HepG2 (cell line): ENCODE data around the gene REST. TPM values are rescaled to one million over a fixed set of nuclear protein-coding genes. Genes with fewer than 3 reads are reported as not detected.

Source experiments
- CREM ChIP-seq, 2 experiments: sonication (generic) in 1 of 2; formaldehyde crosslinking in 1 of 2; IDR thresholded peaks; 2 replicates each; pipeline versions ENCODE4 v1.4.0 to v1.6.1; 2016 to 2020; ENCODE audit warnings: antibody characterized with exemption in 1 of 2, mild to moderate bottlenecking in 1 of 2, missing genetic modification reagents in 1 of 2
- CSRNP1 ChIP-seq: sonication (generic); formaldehyde crosslinking; IDR thresholded peaks from 2 replicates; pipeline ENCODE4 v1.8.1; 2023; ENCODE audit warnings: mild to moderate bottlenecking, missing genetic modification reagents
- FOXJ3 ChIP-seq: sonication (generic); formaldehyde crosslinking; IDR thresholded peaks from 2 replicates; pipeline ENCODE4 v1.4.0; 2020; ENCODE audit warnings: missing genetic modification reagents, mild to moderate bottlenecking, borderline replicate concordance
- GABPA ChIP-seq, 2 experiments: IDR thresholded peaks; 2 replicates each; pipeline ENCODE4 v1.6.1; 2011 to 2016; ENCODE audit warnings: low read depth in 2 of 2, low read length in 1 of 2, missing biosample characterization in 1 of 2, missing genetic modification characterization in 1 of 2
- HINFP ChIP-seq: sonication (generic); formaldehyde crosslinking; IDR thresholded peaks from 2 replicates; pipeline ENCODE4 v1.4.0; 2020; ENCODE audit warnings: low read depth, mild to moderate bottlenecking, missing genetic modification reagents
- HNRNPK ChIP-seq: fragments of 200-400 bp; formaldehyde crosslinking; IDR thresholded peaks from 2 replicates; pipeline ENCODE4 v1.6.1; 2018; ENCODE audit warnings: low read length, low read depth, moderate library complexity, mild to moderate bottlenecking; ENCODE audit not compliant: poor library complexity, severe bottlenecking
- JUNB ChIP-seq: sonication (generic); formaldehyde crosslinking; IDR thresholded peaks from 2 replicates; pipeline ENCODE4 v1.8.0; 2022; ENCODE audit warnings: missing genetic modification reagents, mild to moderate bottlenecking, borderline replicate concordance
- KAT7 ChIP-seq: IDR thresholded peaks from 2 replicates; pipeline ENCODE4 v1.6.1; 2018; ENCODE audit warnings: borderline replicate concordance, missing compliant biosample characterization
- NCOA2 ChIP-seq: sonication (generic); formaldehyde crosslinking; IDR thresholded peaks from 2 replicates; pipeline ENCODE4 v1.8.0; 2022; ENCODE audit warnings: inconsistent platforms
- REL ChIP-seq: sonication (generic); formaldehyde crosslinking; conservative IDR thresholded peaks from 2 replicates; pipeline ENCODE4 v1.8.0; 2022; ENCODE audit warnings: mild to moderate bottlenecking, missing genetic modification reagents, moderate library complexity
- SATB2 ChIP-seq: sonication (generic); formaldehyde crosslinking; IDR thresholded peaks from 2 replicates; pipeline ENCODE4 v1.5.0; 2020; ENCODE audit warnings: missing genetic modification reagents
- TBX3 ChIP-seq: fragments of 450-650 bp; IDR thresholded peaks from 2 replicates; pipeline ENCODE4 v1.6.1; 2017; ENCODE audit warnings: antibody characterized with exemption, mild to moderate bottlenecking, inconsistent platforms, borderline replicate concordance
- ZNF768 ChIP-seq: sonication (generic); formaldehyde crosslinking; IDR thresholded peaks from 2 replicates; pipeline ENCODE4 v1.4.0; 2020; ENCODE audit warnings: missing genetic modification reagents
- polyA plus RNA-seq, 8 experiments: library from polyadenylated mRNA; depleted of rRNA in 3 of 8; stranded (reverse) in 7 of 8; unstranded in 1 of 8; fragments of >200 nt; fragmentation: Illumina TruSeq in 4 of 8; extraction: Trizol in 4 of 8; gene quantifications; 2 replicates each; pipeline versions ENCODE4 v1.2.1 to v1.2.3, GENCODE V29; 2011 to 2016; ENCODE audit warnings: low read depth in 4 of 8, missing spikeins in 1 of 8, mixed read lengths in 1 of 8; ENCODE audit not compliant: insufficient read depth in 1 of 8
- total RNA-seq, 5 experiments: library from RNA; depleted of rRNA; stranded (reverse); fragments of >200 nt; fragmentation: Illumina TruSeq; extraction: Trizol; gene quantifications; 2 replicates each; pipeline ENCODE4 v1.2.3, GENCODE V29; 2016; ENCODE audit warnings: low read depth in 1 of 5
- TF ChIP-seq, protein P1 (sequence below): sonication (generic); formaldehyde crosslinking; IDR thresholded peaks from 2 replicates; pipeline ENCODE4 v1.4.0; 2020; ENCODE audit warnings: mild to moderate bottlenecking, low read depth, missing genetic modification reagents
- TF ChIP-seq, protein P2 (sequence below): sonication (generic); formaldehyde crosslinking; IDR thresholded peaks from 2 replicates; pipeline ENCODE4 v1.4.0; 2020; ENCODE audit warnings: mild to moderate bottlenecking, missing genetic modification reagents
- TF ChIP-seq, protein P3 (sequence below): conservative IDR thresholded peaks from 2 replicates; pipeline ENCODE4 v1.6.1; 2018; ENCODE audit warnings: missing genetic modification reagents
- TF ChIP-seq, protein P4 (sequence below), 2 experiments: IDR thresholded peaks; 2 replicates each; pipeline ENCODE4 v1.6.1; 2011 to 2012; ENCODE audit warnings: low read length in 2 of 2, borderline replicate concordance in 1 of 2, low read depth in 1 of 2, mild to moderate bottlenecking in 1 of 2, moderate library complexity in 1 of 2

Gene REST
- total and polyA plus RNA-seq, 2 of the 13 experiments (the other 11 are each of a cell fraction or from before 2014, with no cell fraction given), result 12.7 to 22.4 TPM

DNA sequence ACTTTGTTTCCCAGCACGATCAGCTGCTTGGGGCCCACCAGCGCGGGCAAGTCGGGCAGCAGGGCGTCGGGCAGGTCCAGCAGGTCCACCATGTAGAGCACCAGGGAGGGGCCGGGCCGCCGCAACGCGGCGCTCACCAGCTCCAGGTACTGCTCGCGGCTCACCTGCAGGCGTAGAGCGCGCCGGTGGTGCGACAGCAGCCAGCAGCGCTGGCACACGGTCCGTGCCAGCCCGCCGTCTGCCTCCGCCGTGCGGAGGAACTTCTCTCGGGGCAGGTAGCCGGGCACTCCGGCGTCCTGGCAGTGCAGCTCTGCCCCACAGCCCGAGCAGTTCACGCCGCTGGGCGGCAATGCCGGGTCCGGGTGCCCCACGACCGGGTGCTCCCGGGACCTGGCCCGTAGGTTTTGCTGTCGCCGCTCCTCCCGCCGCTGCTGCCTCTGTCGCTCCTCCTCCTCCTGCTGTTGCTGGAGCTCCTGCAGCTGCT lies 69.2 kb downstream of the REST start (continued):
- TF ChIP-seq, protein P1, sequence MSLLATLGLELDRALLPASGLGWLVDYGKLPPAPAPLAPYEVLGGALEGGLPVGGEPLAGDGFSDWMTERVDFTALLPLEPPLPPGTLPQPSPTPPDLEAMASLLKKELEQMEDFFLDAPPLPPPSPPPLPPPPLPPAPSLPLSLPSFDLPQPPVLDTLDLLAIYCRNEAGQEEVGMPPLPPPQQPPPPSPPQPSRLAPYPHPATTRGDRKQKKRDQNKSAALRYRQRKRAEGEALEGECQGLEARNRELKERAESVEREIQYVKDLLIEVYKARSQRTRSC (CRISPR knock-in tag), result no peak
- TF ChIP-seq JUNB (no peak), REL (CRISPR knock-in tag) (0 out of 2 replicates have a peak, but pooled peaks have one; percentile 46), SATB2 (0 out of 2 replicates have a peak, but pooled peaks have one; percentile 25), FOXJ3 (CRISPR knock-in tag) (no peak), GABPA (IDR thresholded peaks at IDR 0.05; ENCODE audit: low read depth, low read length) (no peak), GABPA (CRISPR knock-in tag; IDR thresholded peaks at IDR 0.05; ENCODE audit: low read depth) (no peak), CREM (IDR thresholded peaks at IDR 0.05) (no peak), CREM (CRISPR knock-in tag; IDR thresholded peaks at IDR 0.05) (no peak), CSRNP1 (CRISPR knock-in tag) (no peak), HNRNPK (peak; percentile 40), TBX3 (no peak), HINFP (CRISPR knock-in tag) (0 out of 2 replicates have a peak, but pooled peaks have one; percentile 8), NCOA2 (CRISPR knock-in tag) (no peak), KAT7 (CRISPR knock-in tag) (no peak; the same call in 1 of the 2 replicates), ZNF768 (CRISPR knock-in tag) (peak; percentile 8; the same call in 1 of the 2 replicates)
- TF ChIP-seq, protein P2, sequence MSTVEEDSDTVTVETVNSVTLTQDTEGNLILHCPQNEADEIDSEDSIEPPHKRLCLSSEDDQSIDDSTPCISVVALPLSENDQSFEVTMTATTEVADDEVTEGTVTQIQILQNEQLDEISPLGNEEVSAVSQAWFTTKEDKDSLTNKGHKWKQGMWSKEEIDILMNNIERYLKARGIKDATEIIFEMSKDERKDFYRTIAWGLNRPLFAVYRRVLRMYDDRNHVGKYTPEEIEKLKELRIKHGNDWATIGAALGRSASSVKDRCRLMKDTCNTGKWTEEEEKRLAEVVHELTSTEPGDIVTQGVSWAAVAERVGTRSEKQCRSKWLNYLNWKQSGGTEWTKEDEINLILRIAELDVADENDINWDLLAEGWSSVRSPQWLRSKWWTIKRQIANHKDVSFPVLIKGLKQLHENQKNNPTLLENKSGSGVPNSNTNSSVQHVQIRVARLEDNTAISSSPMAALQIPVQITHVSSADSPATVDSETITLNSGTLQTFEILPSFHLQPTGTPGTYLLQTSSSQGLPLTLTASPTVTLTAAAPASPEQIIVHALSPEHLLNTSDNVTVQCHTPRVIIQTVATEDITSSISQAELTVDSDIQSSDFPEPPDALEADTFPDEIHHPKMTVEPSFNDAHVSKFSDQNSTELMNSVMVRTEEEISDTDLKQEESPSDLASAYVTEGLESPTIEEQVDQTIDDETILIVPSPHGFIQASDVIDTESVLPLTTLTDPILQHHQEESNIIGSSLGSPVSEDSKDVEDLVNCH (CRISPR knock-in tag), result no peak
- TF ChIP-seq, protein P3, sequence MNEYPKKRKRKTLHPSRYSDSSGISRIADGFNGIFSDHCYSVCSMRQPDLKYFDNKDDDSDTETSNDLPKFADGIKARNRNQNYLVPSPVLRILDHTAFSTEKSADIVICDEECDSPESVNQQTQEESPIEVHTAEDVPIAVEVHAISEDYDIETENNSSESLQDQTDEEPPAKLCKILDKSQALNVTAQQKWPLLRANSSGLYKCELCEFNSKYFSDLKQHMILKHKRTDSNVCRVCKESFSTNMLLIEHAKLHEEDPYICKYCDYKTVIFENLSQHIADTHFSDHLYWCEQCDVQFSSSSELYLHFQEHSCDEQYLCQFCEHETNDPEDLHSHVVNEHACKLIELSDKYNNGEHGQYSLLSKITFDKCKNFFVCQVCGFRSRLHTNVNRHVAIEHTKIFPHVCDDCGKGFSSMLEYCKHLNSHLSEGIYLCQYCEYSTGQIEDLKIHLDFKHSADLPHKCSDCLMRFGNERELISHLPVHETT (CRISPR knock-in tag), result no peak
- TF ChIP-seq, protein P4, sequence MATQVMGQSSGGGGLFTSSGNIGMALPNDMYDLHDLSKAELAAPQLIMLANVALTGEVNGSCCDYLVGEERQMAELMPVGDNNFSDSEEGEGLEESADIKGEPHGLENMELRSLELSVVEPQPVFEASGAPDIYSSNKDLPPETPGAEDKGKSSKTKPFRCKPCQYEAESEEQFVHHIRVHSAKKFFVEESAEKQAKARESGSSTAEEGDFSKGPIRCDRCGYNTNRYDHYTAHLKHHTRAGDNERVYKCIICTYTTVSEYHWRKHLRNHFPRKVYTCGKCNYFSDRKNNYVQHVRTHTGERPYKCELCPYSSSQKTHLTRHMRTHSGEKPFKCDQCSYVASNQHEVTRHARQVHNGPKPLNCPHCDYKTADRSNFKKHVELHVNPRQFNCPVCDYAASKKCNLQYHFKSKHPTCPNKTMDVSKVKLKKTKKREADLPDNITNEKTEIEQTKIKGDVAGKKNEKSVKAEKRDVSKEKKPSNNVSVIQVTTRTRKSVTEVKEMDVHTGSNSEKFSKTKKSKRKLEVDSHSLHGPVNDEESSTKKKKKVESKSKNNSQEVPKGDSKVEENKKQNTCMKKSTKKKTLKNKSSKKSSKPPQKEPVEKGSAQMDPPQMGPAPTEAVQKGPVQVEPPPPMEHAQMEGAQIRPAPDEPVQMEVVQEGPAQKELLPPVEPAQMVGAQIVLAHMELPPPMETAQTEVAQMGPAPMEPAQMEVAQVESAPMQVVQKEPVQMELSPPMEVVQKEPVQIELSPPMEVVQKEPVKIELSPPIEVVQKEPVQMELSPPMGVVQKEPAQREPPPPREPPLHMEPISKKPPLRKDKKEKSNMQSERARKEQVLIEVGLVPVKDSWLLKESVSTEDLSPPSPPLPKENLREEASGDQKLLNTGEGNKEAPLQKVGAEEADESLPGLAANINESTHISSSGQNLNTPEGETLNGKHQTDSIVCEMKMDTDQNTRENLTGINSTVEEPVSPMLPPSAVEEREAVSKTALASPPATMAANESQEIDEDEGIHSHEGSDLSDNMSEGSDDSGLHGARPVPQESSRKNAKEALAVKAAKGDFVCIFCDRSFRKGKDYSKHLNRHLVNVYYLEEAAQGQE (IDR thresholded peaks at IDR 0.05; ENCODE audit: borderline replicate concordance in 1 of 2, low read depth in 1 of 2, low read length in 2 of 2), result no peak
